Neural progenitor cell (in vitro differentiated cells): Measurements from ENCODE around the gene C1orf115.

Experiments
- CTCF ChIP-seq: fragments of 200-600 bp; sonication (generic); IDR thresholded peaks from 2 replicates; pipeline ENCODE4 v1.5.1; 2017; ENCODE audit warnings: antibody characterized with exemption, mild to moderate bottlenecking
- EZH2 ChIP-seq: fragments of 200-600 bp; sonication (generic); IDR thresholded peaks from 2 replicates; pipeline ENCODE4 v1.6.1; 2017; ENCODE audit warnings: antibody characterized with exemption, mild to moderate bottlenecking, moderate library complexity

- no peak for TF ChIP-seq CTCF
- TF ChIP-seq EZH2, result no peak
Observed at GRCh38 chr1:220742520-220742919, 52.4 kb downstream of the C1orf115 start.
